GM18505 (cell line): ENCODE results near the gene LOXL3.
A peak's percentile ranks its signal among the peaks of the same experiment; 100 is the strongest.

Experiments used
- ATAC-seq: cut with Tn5 transposase; IDR thresholded peaks from one replicate; pipeline ENCODE4 v1.9.1; 2021; ENCODE audit not compliant: unreplicated experiment
- POLR2A ChIP-seq: IDR thresholded peaks from 4 replicates; pipeline ENCODE4 v1.6.1; 2011; ENCODE audit warnings: borderline replicate concordance; ENCODE audit not compliant: insufficient read depth, insufficient read length; ENCODE audit errors: extremely low read depth

Gene LOXL3

GRCh38 chr2:74482801-74483674 is 70.7 kb downstream of the LOXL3 start, which contains the start of the genes CCDC142 and TTC31:
CCDC142 (minus strand) TSS chr2:74482998; CDS start chr2:74482837, 161 bp downstream.
TTC31 (plus strand) TSS chr2:74483081; CDS start chr2:74483096, 15 bp downstream.
- ATAC-seq: peak; percentile 83
- peak; percentile 76 for TF ChIP-seq POLR2A
